GM23338 (cell line): Measurements from ENCODE around the gene ZDHHC3. TPM values are rescaled to one million over a fixed set of nuclear protein-coding genes. Genes with fewer than 3 reads are reported as not detected.

Source experiments
- ATAC-seq: fragments of 200-7000 bp; cut with Tn5 transposase; 3 replicates; pipeline ENCODE4 v1.9.1; 2020
- DNase-seq: peaks from one replicate; pipeline ENCODE4 v3.0.0-alpha.2; 2015; ENCODE audit warnings: low spot score
- H2AFZ ChIP-seq: fragments of 200-600 bp; sonication (generic); 2 replicates; pipeline ENCODE4 v1.8.0; 2016; ENCODE audit warnings: antibody characterized with exemption, mild to moderate bottlenecking, moderate library complexity
- H3F3A ChIP-seq: fragments of 200-600 bp; sonication (generic); replicated peaks from 2 replicates; pipeline ENCODE4 v1.8.0; 2017; ENCODE audit warnings: antibody characterized with exemption, mixed run types, low read depth
- H3K27ac ChIP-seq: fragments of 200-600 bp; sonication (generic); 2 replicates; pipeline ENCODE4 v1.6.1; 2016; ENCODE audit warnings: low read depth
- H3K27me3 ChIP-seq: fragments of 200-600 bp; sonication (generic); 2 replicates; pipeline ENCODE4 v1.8.0; 2016; ENCODE audit warnings: mild to moderate bottlenecking, mixed run types, moderate library complexity; ENCODE audit not compliant: insufficient read depth
- H3K36me3 ChIP-seq: fragments of 200-600 bp; sonication (generic); 2 replicates; pipeline ENCODE4 v1.8.0; 2016; ENCODE audit warnings: mild to moderate bottlenecking; ENCODE audit not compliant: insufficient read depth
- H3K4me1 ChIP-seq: fragments of 200-600 bp; sonication (generic); 2 replicates; pipeline ENCODE4 v1.8.0; 2016; ENCODE audit warnings: mild to moderate bottlenecking, moderate library complexity; ENCODE audit not compliant: insufficient read depth
- H3K4me2 ChIP-seq: fragments of 200-600 bp; sonication (generic); 2 replicates; pipeline ENCODE4 v1.7.1; 2017; ENCODE audit warnings: mixed run types
- H3K4me3 ChIP-seq: fragments of 200-600 bp; sonication (generic); 2 replicates; pipeline ENCODE4 v1.6.1; 2016; ENCODE audit warnings: mixed run types
- H3K79me2 ChIP-seq: fragments of 200-600 bp; sonication (generic); replicated peaks from 2 replicates; pipeline ENCODE4 v1.8.0; 2017; ENCODE audit warnings: mild to moderate bottlenecking; ENCODE audit not compliant: insufficient read depth
- H3K9me2 ChIP-seq: fragments of 200-600 bp; sonication (generic); 2 replicates; pipeline ENCODE4 v1.8.0; 2017; ENCODE audit not compliant: insufficient read depth
- H4K20me1 ChIP-seq: fragments of 200-600 bp; sonication (generic); replicated peaks from 2 replicates; pipeline ENCODE4 v1.8.0; 2017; ENCODE audit warnings: mild to moderate bottlenecking; ENCODE audit not compliant: insufficient read depth
- H3K27ac Mint-ChIP-seq: 2 replicates; pipeline ENCODE4 v1.8.0; 2020; ENCODE audit warnings: inconsistent platforms, mild to moderate bottlenecking, moderate library complexity, mixed read lengths
- H3K27me3 Mint-ChIP-seq: 3 replicates; pipeline ENCODE4 v1.8.0; 2022; ENCODE audit warnings: low read depth, mild to moderate bottlenecking, moderate library complexity, mixed read lengths, inconsistent platforms; ENCODE audit not compliant: insufficient read depth, poor library complexity
- H3K36me3 Mint-ChIP-seq: 3 replicates; pipeline ENCODE4 v1.8.0; 2021; ENCODE audit warnings: low read depth, mild to moderate bottlenecking, inconsistent platforms, moderate library complexity, mixed read lengths
- H3K4me1 Mint-ChIP-seq: 3 replicates; pipeline ENCODE4 v1.8.0; 2020; ENCODE audit warnings: mild to moderate bottlenecking, inconsistent platforms, mixed read lengths
- H3K4me3 Mint-ChIP-seq: 3 replicates; pipeline ENCODE4 v1.8.0; 2021; ENCODE audit warnings: moderate library complexity, mild to moderate bottlenecking, inconsistent platforms, mixed read lengths
- H3K9me3 Mint-ChIP-seq: 3 replicates; pipeline ENCODE4 v1.8.0; 2020; ENCODE audit warnings: moderate library complexity, mild to moderate bottlenecking, inconsistent platforms, mixed read lengths
- JUNB ChIP-seq: IDR thresholded peaks from one replicate; pipeline ENCODE4 v1.6.1; 2016; ENCODE audit warnings: antibody characterized with exemption; ENCODE audit not compliant: unreplicated experiment
- REST ChIP-seq: IDR thresholded peaks from one replicate; pipeline ENCODE4 v1.6.1; 2018; ENCODE audit warnings: antibody characterized with exemption; ENCODE audit not compliant: unreplicated experiment
- ZNF331 ChIP-seq: fragments of 250-450 bp; sonication (Bioruptor Pico); IDR thresholded peaks from 2 replicates; pipeline ENCODE4 v1.5.0; 2020; ENCODE audit warnings: low read depth, mild to moderate bottlenecking, moderate library complexity
- polyA plus RNA-seq: library from polyadenylated mRNA; unstranded; fragments of >200 nt; fragmentation: Nextera tagmentation; extraction: Ambion mirVana; gene quantifications from 2 replicates; pipeline ENCODE4 v1.2.1, GENCODE V29; 2016
- total RNA-seq: library from RNA; depleted of rRNA; stranded (reverse); fragments of >200 nt; shearing (Covaris generic); gene quantifications from 2 replicates; pipeline ENCODE4 v1.2.3, GENCODE V29; 2014
- TF ChIP-seq, protein P1 (sequence below): fragments of 250-450 bp; sonication (Bioruptor Pico); IDR thresholded peaks from 2 replicates; pipeline ENCODE4 v1.5.0; 2020; ENCODE audit warnings: mild to moderate bottlenecking, moderate library complexity
- TF ChIP-seq, protein P2 (sequence below): IDR thresholded peaks from 2 replicates; pipeline ENCODE4 v1.6.1; 2016; ENCODE audit warnings: antibody characterized with exemption

The ZDHHC3 gene
- total and polyA plus RNA-seq, 2 experiments from 2014 or later = 28.9 to 84.2 TPM

- H3K27ac Mint-ChIP-seq = no peak overlapping the region
- Histone ChIP-seq H3K4me2 (no peak overlapping the region), H2AFZ (no peak overlapping the region), H4K20me1 (peaks cover 5% of the 10 kb centered on the region), H3K27me3 (no peaks in the 10 kb centered on the region), H3K36me3 (peaks cover 20% of the 10 kb centered on the region), H3K9me2 (0 out of 2 replicates have a peak, but pooled peaks cover 3% of the 10 kb centered on the region), H3F3A (no peaks in the 10 kb centered on the region), H3K4me1 (0 out of 2 replicates have a peak, but pooled peaks cover 3% of the 10 kb centered on the region), H3K4me3 (no peak overlapping the region), H3K79me2 (no peaks in the 10 kb centered on the region), H3K27ac (no peak overlapping the region)
- ATAC-seq (no peak), DNase-seq (no peak)
- peaks cover 5% of the 10 kb centered on the region; the same call in 2 of the 3 replicates for H3K4me1 Mint-ChIP-seq
- H3K9me3 Mint-ChIP-seq = no peaks in the 10 kb centered on the region
- H3K27me3 Mint-ChIP-seq = peaks cover 1% of the 10 kb centered on the region
- TF ChIP-seq REST (no peak), ZNF331 (CRISPR knock-in tag) (no peak), JUNB (no peak)
- TF ChIP-seq, protein P1, sequence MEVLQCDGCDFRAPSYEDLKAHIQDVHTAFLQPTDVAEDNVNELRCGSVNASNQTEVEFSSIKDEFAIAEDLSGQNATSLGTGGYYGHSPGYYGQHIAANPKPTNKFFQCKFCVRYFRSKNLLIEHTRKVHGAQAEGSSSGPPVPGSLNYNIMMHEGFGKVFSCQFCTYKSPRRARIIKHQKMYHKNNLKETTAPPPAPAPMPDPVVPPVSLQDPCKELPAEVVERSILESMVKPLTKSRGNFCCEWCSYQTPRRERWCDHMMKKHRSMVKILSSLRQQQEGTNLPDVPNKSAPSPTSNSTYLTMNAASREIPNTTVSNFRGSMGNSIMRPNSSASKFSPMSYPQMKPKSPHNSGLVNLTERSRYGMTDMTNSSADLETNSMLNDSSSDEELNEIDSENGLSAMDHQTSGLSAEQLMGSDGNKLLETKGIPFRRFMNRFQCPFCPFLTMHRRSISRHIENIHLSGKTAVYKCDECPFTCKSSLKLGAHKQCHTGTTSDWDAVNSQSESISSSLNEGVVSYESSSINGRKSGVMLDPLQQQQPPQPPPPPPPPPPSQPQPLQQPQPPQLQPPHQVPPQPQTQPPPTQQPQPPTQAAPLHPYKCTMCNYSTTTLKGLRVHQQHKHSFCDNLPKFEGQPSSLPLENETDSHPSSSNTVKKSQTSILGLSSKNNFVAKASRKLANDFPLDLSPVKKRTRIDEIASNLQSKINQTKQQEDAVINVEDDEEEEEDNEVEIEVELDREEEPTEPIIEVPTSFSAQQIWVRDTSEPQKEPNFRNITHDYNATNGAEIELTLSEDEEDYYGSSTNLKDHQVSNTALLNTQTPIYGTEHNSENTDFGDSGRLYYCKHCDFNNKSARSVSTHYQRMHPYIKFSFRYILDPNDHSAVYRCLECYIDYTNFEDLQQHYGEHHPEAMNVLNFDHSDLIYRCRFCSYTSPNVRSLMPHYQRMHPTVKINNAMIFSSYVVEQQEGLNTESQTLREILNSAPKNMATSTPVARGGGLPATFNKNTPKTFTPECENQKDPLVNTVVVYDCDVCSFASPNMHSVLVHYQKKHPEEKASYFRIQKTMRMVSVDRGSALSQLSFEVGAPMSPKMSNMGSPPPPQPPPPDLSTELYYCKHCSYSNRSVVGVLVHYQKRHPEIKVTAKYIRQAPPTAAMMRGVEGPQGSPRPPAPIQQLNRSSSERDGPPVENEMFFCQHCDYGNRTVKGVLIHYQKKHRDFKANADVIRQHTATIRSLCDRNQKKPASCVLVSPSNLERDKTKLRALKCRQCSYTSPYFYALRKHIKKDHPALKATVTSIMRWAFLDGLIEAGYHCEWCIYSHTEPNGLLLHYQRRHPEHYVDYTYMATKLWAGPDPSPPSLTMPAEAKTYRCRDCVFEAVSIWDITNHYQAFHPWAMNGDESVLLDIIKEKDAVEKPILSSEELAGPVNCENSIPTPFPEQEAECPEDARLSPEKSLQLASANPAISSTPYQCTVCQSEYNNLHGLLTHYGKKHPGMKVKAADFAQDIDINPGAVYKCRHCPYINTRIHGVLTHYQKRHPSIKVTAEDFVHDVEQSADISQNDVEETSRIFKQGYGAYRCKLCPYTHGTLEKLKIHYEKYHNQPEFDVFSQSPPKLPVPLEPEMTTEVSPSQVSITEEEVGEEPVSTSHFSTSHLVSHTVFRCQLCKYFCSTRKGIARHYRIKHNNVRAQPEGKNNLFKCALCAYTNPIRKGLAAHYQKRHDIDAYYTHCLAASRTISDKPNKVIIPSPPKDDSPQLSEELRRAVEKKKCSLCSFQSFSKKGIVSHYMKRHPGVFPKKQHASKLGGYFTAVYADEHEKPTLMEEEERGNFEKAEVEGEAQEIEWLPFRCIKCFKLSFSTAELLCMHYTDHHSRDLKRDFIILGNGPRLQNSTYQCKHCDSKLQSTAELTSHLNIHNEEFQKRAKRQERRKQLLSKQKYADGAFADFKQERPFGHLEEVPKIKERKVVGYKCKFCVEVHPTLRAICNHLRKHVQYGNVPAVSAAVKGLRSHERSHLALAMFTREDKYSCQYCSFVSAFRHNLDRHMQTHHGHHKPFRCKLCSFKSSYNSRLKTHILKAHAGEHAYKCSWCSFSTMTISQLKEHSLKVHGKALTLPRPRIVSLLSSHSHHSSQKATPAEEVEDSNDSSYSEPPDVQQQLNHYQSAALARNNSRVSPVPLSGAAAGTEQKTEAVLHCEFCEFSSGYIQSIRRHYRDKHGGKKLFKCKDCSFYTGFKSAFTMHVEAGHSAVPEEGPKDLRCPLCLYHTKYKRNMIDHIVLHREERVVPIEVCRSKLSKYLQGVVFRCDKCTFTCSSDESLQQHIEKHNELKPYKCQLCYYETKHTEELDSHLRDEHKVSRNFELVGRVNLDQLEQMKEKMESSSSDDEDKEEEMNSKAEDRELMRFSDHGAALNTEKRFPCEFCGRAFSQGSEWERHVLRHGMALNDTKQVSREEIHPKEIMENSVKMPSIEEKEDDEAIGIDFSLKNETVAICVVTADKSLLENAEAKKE (CRISPR knock-in tag) = no peak
- TF ChIP-seq, protein P2, sequence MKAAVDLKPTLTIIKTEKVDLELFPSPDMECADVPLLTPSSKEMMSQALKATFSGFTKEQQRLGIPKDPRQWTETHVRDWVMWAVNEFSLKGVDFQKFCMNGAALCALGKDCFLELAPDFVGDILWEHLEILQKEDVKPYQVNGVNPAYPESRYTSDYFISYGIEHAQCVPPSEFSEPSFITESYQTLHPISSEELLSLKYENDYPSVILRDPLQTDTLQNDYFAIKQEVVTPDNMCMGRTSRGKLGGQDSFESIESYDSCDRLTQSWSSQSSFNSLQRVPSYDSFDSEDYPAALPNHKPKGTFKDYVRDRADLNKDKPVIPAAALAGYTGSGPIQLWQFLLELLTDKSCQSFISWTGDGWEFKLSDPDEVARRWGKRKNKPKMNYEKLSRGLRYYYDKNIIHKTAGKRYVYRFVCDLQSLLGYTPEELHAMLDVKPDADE = no peak
- no peak overlapping the region for H3K4me3 Mint-ChIP-seq
- peaks cover 54% of the 10 kb centered on the region for H3K36me3 Mint-ChIP-seq
These were observed 36.0 kb upstream of the ZDHHC3 start for GRCh38 chr3:45011756-45012508.
